TTC549 (cell line): ENCODE measurements around the gene NLRP11.
"Not testable (repeated sequence)": the region's sequence is repeated elsewhere in the genome, so short reads cannot be mapped to it uniquely, and the experiment has no call there.

ENCODE experiments used
- FAIRE-seq: peaks from 2 replicates; lab custom pipeline; 2012; peaks lifted over from hg19 to GRCh38; lab: Jason Lieb, UNC

The NLRP11 gene

GRCh38 chr19:55777528-55777927 lies 54.3 kb downstream of the NLRP11 start:
- FAIRE-seq, result no peak

- not testable (repeated sequence) for FAIRE-seq
These were observed 62.2 kb downstream of the NLRP11 start for GRCh38 chr19:55769632-55770031.

GRCh38 chr19:55768818-55769217 lies 63.0 kb downstream of the NLRP11 start, which contains the start of gene RFPL4AL1:
Gene RFPL4AL1, plus strand, starts transcription at chr19:55769118. Its CDS starts 2,687 bp downstream, at chr19:55771805.
- FAIRE-seq, result not testable (repeated sequence)

- no peak for FAIRE-seq
These were observed 65.3 kb downstream of the NLRP11 start for GRCh38 chr19:55766466-55766865.

GRCh38 chr19:55758797-55759196 lies 73.0 kb downstream of the NLRP11 start, which contains the start of gene RFPL4A:
Gene RFPL4A, plus strand, starts transcription at chr19:55759097. Its CDS starts 2,704 bp downstream, at chr19:55761801.
- not testable (repeated sequence) for FAIRE-seq

- FAIRE-seq, result not testable (repeated sequence)
These were observed 75.0 kb downstream of the NLRP11 start for GRCh38 chr19:55756808-55757207.

- no peak for FAIRE-seq
These were observed 78.4 kb downstream of the NLRP11 start for GRCh38 chr19:55753401-55753800.

GRCh38 chr19:55750715-55751114 lies 81.1 kb downstream of the NLRP11 start:
- FAIRE-seq, result no peak

- FAIRE-seq, result no peak
These were observed 93.5 kb downstream of the NLRP11 start, which contains the start of gene NLRP9 for GRCh38 chr19:55738302-55738701. Gene NLRP9, minus strand, starts transcription at chr19:55738402. Its CDS starts 28 bp downstream, at chr19:55738374.
